ENCODE results near the gene PAX9.

The PAX9 gene

GRCh38 chr14:36664322-36665193 is 2.9 kb downstream of the PAX9 start:
- H3K27me3 ChIP-seq (replicated peaks in 2 of 5; ENCODE audit: control insufficient read depth in 4 of 5, insufficient read depth in 5 of 5, low read length in 4 of 5): peaks cover 37 to 96% (median 65%) of the 10 kb centered on the region in 5 experiments
- 0% methylated on average over 5 of the region's 9 CpGs for WGBS (ENCODE audit: insufficient coverage)
- no peaks in the 10 kb centered on the region for H3K36me3 ChIP-seq (ENCODE audit: control insufficient read depth in 4 of 4, insufficient read depth in 4 of 4, low read length in 3 of 4)
- DNase-seq: no peak
- ChIA-PET CTCF (no interaction called here), POLR2A (no interaction called here)
- H3K27ac ChIP-seq (ENCODE audit: insufficient read depth in 1 of 2, low read depth in 1 of 2, low read length in 2 of 2, poor library complexity in 1 of 2, severe bottlenecking in 2 of 2): no peak overlapping the region
- H3K9me3 ChIP-seq (ENCODE audit: control extremely low read depth in 1 of 5, control insufficient read depth in 4 of 5, insufficient read depth in 2 of 5, low read depth in 1 of 5, low read length in 4 of 5): peaks cover 0 to 12% (median 3%) of the 10 kb centered on the region in 5 experiments
- H3K4me3 ChIP-seq (ENCODE audit: control insufficient read depth in 1 of 7, extremely low read depth in 1 of 7, insufficient read depth in 4 of 7, low read depth in 2 of 7, low read length in 6 of 7): no peak overlapping the region
- H3K4me1 ChIP-seq (ENCODE audit: control extremely low read depth in 1 of 4, control insufficient read depth in 4 of 4, insufficient read depth in 4 of 4, low read length in 3 of 4): peaks cover 0 to 31% (median 14%) of the 10 kb centered on the region in 4 experiments

GRCh38 chr14:36665887-36666415 is 4.3 kb downstream of the PAX9 start:
- H3K27me3 ChIP-seq (replicated peaks in 2 of 5; ENCODE audit: control insufficient read depth in 4 of 5, insufficient read depth in 5 of 5, low read length in 4 of 5): peaks cover 30 to 94% (median 52%) of the 10 kb centered on the region in 5 experiments
- ChIA-PET POLR2A (no interaction called here), CTCF (interaction anchor here (0.7 to 1.3 kb wide), 2 partner anchors 10 to 22 kb away, joined by 3 read pairs; no protein-coding TSS in a partner anchor)
- H3K9me3 ChIP-seq (ENCODE audit: control extremely low read depth in 1 of 5, control insufficient read depth in 4 of 5, insufficient read depth in 2 of 5, low read depth in 1 of 5, low read length in 4 of 5): peaks cover 0 to 9% (median 3%) of the 10 kb centered on the region in 5 experiments
- H3K27ac ChIP-seq (ENCODE audit: insufficient read depth in 1 of 2, low read depth in 1 of 2, low read length in 2 of 2, poor library complexity in 1 of 2, severe bottlenecking in 2 of 2): no peak overlapping the region
- 15% methylated on average over 17 of the region's 18 CpGs for WGBS (ENCODE audit: insufficient coverage)
- H3K4me3 ChIP-seq (ENCODE audit: control insufficient read depth in 1 of 7, extremely low read depth in 1 of 7, insufficient read depth in 4 of 7, low read depth in 2 of 7, low read length in 6 of 7): no peak overlapping the region
- H3K36me3 ChIP-seq (ENCODE audit: control insufficient read depth in 4 of 4, insufficient read depth in 4 of 4, low read length in 3 of 4): no peaks in the 10 kb centered on the region
- peaks cover 0 to 29% (median 13%) of the 10 kb centered on the region in 4 experiments for H3K4me1 ChIP-seq (ENCODE audit: control extremely low read depth in 1 of 4, control insufficient read depth in 4 of 4, insufficient read depth in 4 of 4, low read length in 3 of 4)
- no peak for DNase-seq

- H3K4me3 ChIP-seq (ENCODE audit: control insufficient read depth in 1 of 7, extremely low read depth in 1 of 7, insufficient read depth in 4 of 7, low read depth in 2 of 7, low read length in 6 of 7): no peak overlapping the region
- no peak overlapping the region for H3K27ac ChIP-seq (ENCODE audit: insufficient read depth in 1 of 2, low read depth in 1 of 2, low read length in 2 of 2, poor library complexity in 1 of 2, severe bottlenecking in 2 of 2)
- POLR2A ChIA-PET: no interaction called here
- CTCF ChIA-PET: interaction anchor here (0.7 to 1.3 kb wide), 2 partner anchors 10 to 23 kb away, joined by 3 read pairs; no protein-coding TSS in a partner anchor
- DNase-seq: no peak
- H3K9me3 ChIP-seq (ENCODE audit: control extremely low read depth in 1 of 5, control insufficient read depth in 4 of 5, insufficient read depth in 2 of 5, low read depth in 1 of 5, low read length in 4 of 5): peaks cover 0 to 4% (median 3%) of the 10 kb centered on the region in 5 experiments
- peaks cover 35 to 94% (median 49%) of the 10 kb centered on the region in 5 experiments for H3K27me3 ChIP-seq (replicated peaks in 2 of 5; ENCODE audit: control insufficient read depth in 4 of 5, insufficient read depth in 5 of 5, low read length in 4 of 5)
- peaks cover 0 to 22% (median 8%) of the 10 kb centered on the region in 4 experiments for H3K4me1 ChIP-seq (ENCODE audit: control extremely low read depth in 1 of 4, control insufficient read depth in 4 of 4, insufficient read depth in 4 of 4, low read length in 3 of 4)
- WGBS (ENCODE audit: insufficient coverage): 5% methylated on average over 64 of the region's 68 CpGs
- no peaks in the 10 kb centered on the region for H3K36me3 ChIP-seq (ENCODE audit: control insufficient read depth in 4 of 4, insufficient read depth in 4 of 4, low read length in 3 of 4)
Observed at GRCh38 chr14:36666416-36667206, 5.0 kb downstream of the PAX9 start.

- peaks cover 0 to 4% (median 3%) of the 10 kb centered on the region in 5 experiments for H3K9me3 ChIP-seq (ENCODE audit: control extremely low read depth in 1 of 5, control insufficient read depth in 4 of 5, insufficient read depth in 2 of 5, low read depth in 1 of 5, low read length in 4 of 5)
- no peak for DNase-seq
- H3K4me3 ChIP-seq (ENCODE audit: control insufficient read depth in 1 of 7, extremely low read depth in 1 of 7, insufficient read depth in 4 of 7, low read depth in 2 of 7, low read length in 6 of 7): no peak overlapping the region
- no peak overlapping the region for H3K27ac ChIP-seq (ENCODE audit: insufficient read depth in 1 of 2, low read depth in 1 of 2, low read length in 2 of 2, poor library complexity in 1 of 2, severe bottlenecking in 2 of 2)
- POLR2A ChIA-PET: interaction anchor here (0.6 kb wide), 1 partner anchor 391 kb away, joined by 3 read pairs; no protein-coding TSS in a partner anchor
- no CpG with 5 or more reads among the region's 4 CpGs for WGBS (ENCODE audit: insufficient coverage)
- CTCF ChIA-PET: interaction anchor here (0.7 to 1.3 kb wide), 3 partner anchors 10 to 24 kb away, joined by 3 read pairs; no protein-coding TSS in a partner anchor
- H3K27me3 ChIP-seq (replicated peaks in 2 of 5; ENCODE audit: control insufficient read depth in 4 of 5, insufficient read depth in 5 of 5, low read length in 4 of 5): peaks cover 33 to 90% (median 51%) of the 10 kb centered on the region in 5 experiments
- H3K4me1 ChIP-seq (ENCODE audit: control extremely low read depth in 1 of 4, control insufficient read depth in 4 of 4, insufficient read depth in 4 of 4, low read length in 3 of 4): peaks cover 0 to 12% (median 4%) of the 10 kb centered on the region in 4 experiments
- H3K36me3 ChIP-seq (ENCODE audit: control insufficient read depth in 4 of 4, insufficient read depth in 4 of 4, low read length in 3 of 4): no peaks in the 10 kb centered on the region
Observed at GRCh38 chr14:36667679-36668078, 6.0 kb downstream of the PAX9 start.

- Histone ChIP-seq H3K4me3 (ENCODE audit: control insufficient read depth in 1 of 7, extremely low read depth in 1 of 7, insufficient read depth in 4 of 7, low read depth in 2 of 7, low read length in 6 of 7) (no peak overlapping the region), H3K27me3 (replicated peaks in 2 of 5; ENCODE audit: control insufficient read depth in 4 of 5, insufficient read depth in 5 of 5, low read length in 4 of 5) (peaks cover 11 to 79% (median 25%) of the 10 kb centered on the region in 5 experiments), H3K27ac (ENCODE audit: insufficient read depth in 1 of 2, low read depth in 1 of 2, low read length in 2 of 2, poor library complexity in 1 of 2, severe bottlenecking in 2 of 2) (no peak overlapping the region), H3K4me1 (ENCODE audit: control extremely low read depth in 1 of 4, control insufficient read depth in 4 of 4, insufficient read depth in 4 of 4, low read length in 3 of 4) (peaks cover 0 to 4% (median 0%) of the 10 kb centered on the region in 4 experiments), H3K36me3 (ENCODE audit: control insufficient read depth in 4 of 4, insufficient read depth in 4 of 4, low read length in 3 of 4) (no peaks in the 10 kb centered on the region), H3K9me3 (ENCODE audit: control extremely low read depth in 1 of 5, control insufficient read depth in 4 of 5, insufficient read depth in 2 of 5, low read depth in 1 of 5, low read length in 4 of 5) (peaks cover 0 to 4% (median 0%) of the 10 kb centered on the region in 5 experiments)
- CTCF ChIA-PET: no interaction called here
- no CpG with 5 or more reads among the region's 3 CpGs for WGBS (ENCODE audit: insufficient coverage)
- POLR2A ChIA-PET: interaction anchor here (0.6 kb wide), 1 partner anchor 28 kb away, joined by 3 read pairs; no protein-coding TSS in a partner anchor
- DNase-seq: no peak
Observed at GRCh38 chr14:36671149-36671548, 9.5 kb downstream of the PAX9 start.

- no peak overlapping the region for H3K27ac ChIP-seq (ENCODE audit: insufficient read depth in 1 of 2, low read depth in 1 of 2, low read length in 2 of 2, poor library complexity in 1 of 2, severe bottlenecking in 2 of 2)
- no peaks in the 10 kb centered on the region for H3K36me3 ChIP-seq (ENCODE audit: control insufficient read depth in 4 of 4, insufficient read depth in 4 of 4, low read length in 3 of 4)
- peaks cover 8 to 78% (median 28%) of the 10 kb centered on the region in 5 experiments for H3K27me3 ChIP-seq (replicated peaks in 2 of 5; ENCODE audit: control insufficient read depth in 4 of 5, insufficient read depth in 5 of 5, low read length in 4 of 5)
- H3K9me3 ChIP-seq (ENCODE audit: control extremely low read depth in 1 of 5, control insufficient read depth in 4 of 5, insufficient read depth in 2 of 5, low read depth in 1 of 5, low read length in 4 of 5): peaks cover 0 to 2% (median 0%) of the 10 kb centered on the region in 5 experiments
- ChIA-PET CTCF (no interaction called here), POLR2A (no interaction called here)
- no peak for DNase-seq
- H3K4me1 ChIP-seq (ENCODE audit: control extremely low read depth in 1 of 4, control insufficient read depth in 4 of 4, insufficient read depth in 4 of 4, low read length in 3 of 4): no peaks in the 10 kb centered on the region
- H3K4me3 ChIP-seq (ENCODE audit: control insufficient read depth in 1 of 7, extremely low read depth in 1 of 7, insufficient read depth in 4 of 7, low read depth in 2 of 7, low read length in 6 of 7): no peak overlapping the region
- no CpG with 5 or more reads among the region's 4 CpGs for WGBS (ENCODE audit: insufficient coverage)
Observed at GRCh38 chr14:36672095-36672494, 10.4 kb downstream of the PAX9 start.
